HG02759 (cell line): ENCODE measurements around the gene SETDB2.
"Not testable (repeated sequence)": the region's sequence is repeated elsewhere in the genome, so short reads cannot be mapped to it uniquely, and the experiment has no call there.

Source experiments
- ATAC-seq: cut with Tn5 transposase; IDR thresholded peaks from one replicate; pipeline ENCODE4 v1.9.1; 2021; ENCODE audit warnings: mild to moderate bottlenecking, moderate library complexity; ENCODE audit not compliant: unreplicated experiment

SETDB2 gene

DNA sequence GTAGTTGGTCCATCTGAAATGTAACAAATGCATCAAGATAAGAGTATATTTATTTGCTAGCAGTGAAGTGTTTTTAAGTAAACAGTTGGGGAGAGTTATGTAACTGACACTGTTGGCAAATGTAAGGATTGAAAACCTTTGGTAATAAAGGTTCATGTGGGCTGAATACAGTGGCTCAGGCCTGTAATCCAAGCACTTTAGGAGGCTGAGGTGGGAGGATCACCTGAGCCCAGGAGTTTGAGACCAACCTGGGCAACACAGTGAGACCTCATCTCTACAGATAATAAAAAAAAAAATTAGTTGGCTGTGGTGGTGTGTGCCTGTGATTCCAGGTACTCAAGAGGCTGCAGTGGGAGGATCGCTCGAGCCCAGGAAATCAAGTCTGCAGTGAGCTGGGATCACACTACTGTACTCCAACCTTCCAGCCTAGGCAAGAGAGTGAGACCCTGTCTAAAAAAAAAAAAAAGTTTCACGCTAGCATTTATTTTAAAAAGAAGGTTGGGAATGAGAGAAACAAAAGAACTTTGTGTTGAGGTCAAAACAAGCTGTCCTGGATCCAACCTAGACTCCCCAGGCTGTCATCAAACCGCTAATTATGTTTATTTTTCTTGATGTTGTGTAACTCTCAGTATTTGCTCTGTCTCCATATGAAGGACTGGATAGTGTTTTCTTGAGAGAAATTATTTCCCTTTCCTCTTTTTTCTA, 20.7 kb downstream of the SETDB2 start:
- ATAC-seq, result no peak

DNA sequence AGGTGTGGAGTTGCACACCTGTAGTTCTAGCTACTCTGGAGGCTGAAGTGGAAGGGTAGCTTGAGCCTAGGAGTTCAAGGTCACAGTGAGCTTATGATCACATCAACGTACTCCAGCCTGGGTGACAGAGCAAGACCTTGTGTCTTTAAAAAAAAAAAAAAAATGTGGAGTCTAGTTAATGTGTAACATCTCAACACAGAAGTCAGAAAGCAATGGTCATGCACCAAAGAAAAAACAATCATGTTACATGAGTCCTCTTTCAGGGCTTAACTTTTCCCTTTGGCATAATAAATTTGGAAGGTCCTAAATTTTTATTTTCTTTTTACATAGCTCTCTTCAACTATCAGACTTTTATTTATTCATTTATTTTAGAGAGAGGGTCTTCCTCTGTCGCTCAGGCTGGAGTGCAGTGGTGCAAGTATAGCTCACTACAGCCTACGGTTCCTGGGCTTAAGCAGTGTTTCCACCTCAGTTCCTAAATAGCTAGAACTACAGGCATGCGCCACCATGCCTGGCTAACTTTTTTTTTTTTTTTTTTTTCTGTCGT, 22.3 kb downstream of the SETDB2 start:
- no peak for ATAC-seq

DNA sequence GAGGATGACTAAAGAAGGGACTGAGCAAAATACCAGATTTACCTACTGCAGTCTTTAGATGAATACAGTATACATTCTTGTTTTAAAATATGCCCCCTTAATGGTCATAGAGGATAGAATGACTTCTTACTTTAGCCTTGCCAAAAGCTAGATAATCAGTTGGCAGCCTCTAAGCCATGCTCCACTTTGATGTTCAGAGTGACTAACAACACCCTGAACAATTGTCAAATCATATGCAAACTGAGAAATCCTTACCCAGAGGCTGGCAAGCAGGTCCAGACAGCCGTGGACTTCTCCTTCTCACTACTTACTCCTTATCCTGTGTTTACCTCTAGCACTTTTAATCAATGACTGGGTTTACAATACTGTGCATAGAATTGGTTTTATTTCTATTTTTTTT, 28.1 kb downstream of the SETDB2 start:
- ATAC-seq, result no peak

DNA sequence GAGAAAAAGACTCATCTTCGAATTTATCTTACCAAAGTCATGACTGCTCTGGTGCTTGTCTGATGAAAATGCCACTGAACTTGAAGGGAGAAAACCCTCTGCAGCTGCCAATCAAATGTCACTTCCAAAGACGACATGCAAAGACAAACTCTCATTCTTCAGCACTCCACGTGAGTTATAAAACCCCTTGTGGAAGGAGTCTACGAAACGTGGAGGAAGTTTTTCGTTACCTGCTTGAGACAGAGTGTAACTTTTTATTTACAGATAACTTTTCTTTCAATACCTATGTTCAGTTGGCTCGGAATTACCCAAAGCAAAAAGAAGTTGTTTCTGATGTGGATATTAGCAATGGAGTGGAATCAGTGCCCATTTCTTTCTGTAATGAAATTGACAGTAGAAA, 32.5 kb downstream of the SETDB2 start:
- no peak for ATAC-seq

DNA sequence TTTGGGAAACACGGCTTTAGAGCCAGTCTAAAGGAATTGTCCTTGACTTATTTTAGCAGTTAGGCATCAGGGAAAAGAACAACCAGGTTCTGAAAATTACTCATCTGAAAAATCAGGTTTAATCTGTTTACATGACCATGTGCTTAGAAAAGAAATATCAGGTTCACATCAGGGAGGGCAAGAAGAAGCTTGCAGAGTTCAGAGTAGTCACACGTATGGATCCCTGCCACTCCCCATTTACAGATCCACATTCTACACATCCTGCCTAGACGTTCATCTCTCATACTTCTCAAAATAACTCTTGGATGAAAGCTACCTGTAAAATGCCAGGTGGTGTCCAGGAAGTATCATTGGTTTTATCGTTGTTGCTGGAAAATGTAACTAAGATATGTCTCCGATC, 37.7 kb downstream of the SETDB2 start:
- no peak for ATAC-seq

DNA sequence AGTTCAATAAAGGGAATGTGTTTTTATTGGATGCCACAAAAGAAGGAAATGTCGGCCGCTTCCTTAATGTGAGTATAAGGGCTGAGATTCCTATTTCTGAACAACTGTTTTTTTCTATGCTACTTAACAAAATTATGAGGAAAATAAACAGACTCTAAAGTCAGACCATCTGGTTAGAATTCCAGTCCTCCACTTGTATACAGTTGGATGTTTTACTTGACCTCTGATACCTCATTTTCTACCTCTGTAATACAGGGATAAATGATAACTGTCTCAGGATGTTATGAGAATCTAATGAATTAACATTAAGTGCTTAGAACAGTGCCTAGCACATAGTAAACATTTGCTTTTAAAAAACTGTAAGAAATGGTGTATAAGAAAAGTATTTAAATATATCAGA, 44.5 kb downstream of the SETDB2 start:
- ATAC-seq, result no peak

DNA sequence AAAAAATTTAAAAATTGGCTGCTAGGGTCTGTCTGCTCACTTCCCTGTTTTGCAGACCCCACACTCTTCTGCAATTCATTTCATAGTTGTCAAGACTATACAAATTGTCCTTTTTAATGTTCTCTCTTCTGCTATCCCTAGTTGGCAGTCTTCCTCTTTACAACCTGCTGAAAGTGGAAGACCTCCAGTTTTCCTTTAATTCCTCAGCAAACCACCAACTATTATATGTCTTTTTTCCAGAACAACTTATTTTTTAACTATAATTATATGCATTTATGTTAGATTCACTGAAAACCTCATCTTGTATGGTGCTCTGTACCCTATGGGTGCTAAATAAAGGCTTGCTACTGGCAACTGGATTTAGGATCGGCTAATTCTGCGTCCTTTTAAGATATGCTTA, 50.6 kb downstream of the SETDB2 start:
- ATAC-seq, result no peak

DNA sequence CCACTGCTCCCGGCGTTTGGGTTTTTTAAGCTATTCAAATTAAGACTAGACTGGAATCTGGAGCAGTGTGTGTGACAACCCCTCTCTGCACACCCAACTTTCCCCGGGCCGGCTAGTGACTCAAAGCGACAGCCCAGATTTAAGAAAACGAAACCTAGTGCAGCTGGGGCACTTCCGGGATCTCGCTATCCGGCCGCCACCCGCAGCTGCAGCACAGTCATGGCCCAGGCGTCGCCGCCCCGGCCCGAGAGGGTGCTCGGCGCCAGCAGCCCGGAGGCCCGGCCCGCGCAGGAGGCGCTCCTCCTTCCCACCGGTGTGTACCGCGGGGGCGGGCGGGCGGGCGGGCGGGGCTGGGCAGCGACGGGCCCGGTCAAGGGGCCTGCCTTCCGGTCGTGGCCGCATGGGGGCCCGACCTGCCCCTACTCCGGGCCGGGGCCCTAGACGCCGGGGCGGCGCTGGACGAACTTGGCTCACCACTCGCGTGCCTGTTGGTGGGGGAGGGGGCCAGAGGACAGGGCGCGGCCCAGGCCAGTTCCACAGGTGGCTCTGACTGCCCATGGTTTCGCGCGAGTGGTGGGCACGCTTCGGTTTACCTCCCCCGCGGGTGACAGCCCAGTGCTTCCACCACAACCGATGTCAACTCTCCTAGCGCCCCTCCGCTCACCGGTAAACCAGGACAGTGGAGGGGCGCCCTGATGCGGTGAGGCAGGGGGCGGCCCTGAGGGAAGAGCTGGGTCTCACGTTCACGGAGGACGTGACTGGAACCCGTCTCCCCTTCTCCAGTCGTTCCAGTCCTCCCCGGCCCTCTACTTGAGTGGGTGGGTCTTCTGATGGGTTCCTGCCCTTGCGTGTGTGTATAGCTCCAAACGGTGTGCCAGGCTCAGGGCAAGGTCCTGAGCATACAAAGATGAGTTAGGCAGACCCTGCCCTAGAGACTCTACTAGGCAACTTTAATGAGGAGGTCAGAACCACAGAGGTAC, 52.0 kb downstream of the SETDB2 start, which contains the start of gene PHF11:
PHF11 (plus strand) TSS at position 171 of the 980 bp plus-strand sequence; CDS start at position 220, 49 bp downstream.
- ATAC-seq, result peak; percentile 88

DNA sequence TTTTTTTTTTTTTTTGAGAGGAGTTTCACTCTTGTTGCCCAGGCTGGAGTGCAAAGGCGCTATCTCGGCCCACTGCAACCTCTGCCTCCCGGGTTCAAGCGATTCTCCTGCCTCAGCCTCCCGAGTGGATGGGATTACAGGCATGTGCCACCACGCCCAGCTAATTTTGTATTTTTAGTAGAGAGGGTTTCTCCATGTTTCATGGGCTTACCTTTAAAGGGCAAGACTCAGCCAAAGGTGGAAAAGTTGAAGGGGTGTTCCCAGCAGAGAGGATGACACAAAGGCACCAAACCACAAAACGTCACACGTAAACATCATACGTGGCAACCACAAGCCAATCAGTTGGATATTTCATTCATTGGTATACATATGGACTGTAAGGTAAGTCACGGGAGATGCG, 52.8 kb downstream of the SETDB2 start:
- ATAC-seq, result not testable (repeated sequence)

DNA sequence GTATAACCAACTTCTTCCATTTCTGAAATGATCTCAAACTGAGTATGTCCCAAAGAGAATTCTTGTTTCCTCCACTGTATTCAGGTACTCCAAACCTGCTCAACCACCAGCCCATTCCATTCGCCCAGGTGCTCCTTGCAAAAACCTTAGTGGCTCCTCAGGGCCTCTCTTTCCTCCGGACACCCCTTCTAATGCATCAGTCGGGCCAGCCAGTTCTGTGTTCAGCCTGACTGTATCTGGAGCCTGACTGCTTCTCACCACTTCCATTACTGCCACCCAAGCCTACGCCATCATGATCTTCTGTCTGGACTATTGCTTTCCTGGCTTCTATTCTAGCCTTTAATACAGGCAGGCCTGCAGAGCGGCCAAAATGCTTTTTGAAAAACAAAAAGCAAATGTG, 53.2 kb downstream of the SETDB2 start:
- no peak for ATAC-seq

DNA sequence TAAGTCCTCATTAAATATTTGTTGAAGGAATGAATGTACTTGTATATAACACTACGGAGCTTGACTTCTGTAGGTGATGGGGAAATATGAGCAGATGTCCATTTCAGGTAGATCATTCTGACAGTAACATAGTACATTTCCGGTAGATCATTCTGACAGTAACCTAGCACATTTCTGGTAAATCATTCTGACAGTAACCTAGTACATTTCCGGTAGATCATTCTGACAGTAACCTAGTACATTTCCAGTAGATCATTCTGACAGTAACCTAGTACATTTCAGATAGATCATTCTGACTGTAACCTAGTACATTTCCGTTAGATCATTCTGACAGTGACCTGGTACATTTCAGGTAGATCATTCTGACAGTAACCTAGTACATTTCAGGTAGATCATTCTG, 54.1 kb downstream of the SETDB2 start:
- no peak for ATAC-seq

DNA sequence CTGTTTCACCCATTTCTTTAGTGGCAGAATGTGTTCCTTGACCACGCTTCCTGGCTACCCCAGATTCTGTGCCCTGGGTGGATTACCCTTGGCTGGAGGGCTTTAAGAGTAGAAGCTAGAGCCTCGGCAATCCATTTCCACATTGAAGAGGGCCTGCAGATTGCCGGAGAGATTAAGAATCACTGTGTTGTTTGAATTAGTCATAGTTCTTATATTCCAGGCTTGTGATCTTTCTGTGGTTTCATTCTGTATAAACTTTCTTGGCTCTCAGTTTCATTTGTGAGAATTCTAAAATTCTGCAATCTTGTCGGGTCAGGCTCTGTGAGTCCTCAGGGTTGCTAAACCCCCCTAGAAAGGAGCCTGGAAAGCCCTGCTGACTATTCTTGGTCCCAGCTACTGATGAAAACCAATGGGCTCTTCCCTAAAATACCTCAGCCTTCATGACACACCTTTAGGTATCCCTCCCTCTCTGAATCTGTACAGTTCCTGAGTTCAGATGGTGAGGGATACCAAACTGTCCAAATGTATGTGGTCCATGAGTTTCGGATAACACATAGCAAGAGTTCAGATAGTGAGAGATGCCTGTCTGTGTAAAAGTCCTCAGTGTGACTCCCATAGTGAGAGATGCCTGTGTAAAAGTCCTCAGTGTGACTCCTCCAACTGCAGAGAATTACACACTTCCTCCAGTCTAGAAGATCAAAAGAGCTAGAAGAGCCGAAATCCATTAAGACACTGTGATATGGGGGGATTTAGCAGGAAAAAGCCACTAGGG, 56.0 kb downstream of the SETDB2 start:
- ATAC-seq, result no peak

DNA sequence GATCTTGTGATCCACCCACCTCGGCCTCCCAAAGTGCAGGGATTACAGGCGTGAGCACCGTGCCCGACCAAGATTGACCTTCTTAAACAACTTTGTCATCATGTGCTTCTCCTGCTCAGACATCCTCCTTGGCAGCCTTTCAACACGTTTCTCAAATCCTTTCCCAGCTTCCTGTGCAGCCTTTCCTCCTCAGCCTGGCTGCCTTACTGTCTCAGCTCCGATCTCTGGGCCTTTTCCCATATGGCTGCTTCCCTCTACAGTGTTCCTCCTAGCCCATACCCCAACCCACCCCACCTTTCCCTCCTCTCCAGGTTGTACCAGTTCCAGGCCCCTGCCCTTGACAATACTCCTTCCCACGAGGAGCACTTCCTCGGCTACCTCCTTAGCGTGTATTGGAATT, 58.9 kb downstream of the SETDB2 start:
- ATAC-seq, result no peak

DNA sequence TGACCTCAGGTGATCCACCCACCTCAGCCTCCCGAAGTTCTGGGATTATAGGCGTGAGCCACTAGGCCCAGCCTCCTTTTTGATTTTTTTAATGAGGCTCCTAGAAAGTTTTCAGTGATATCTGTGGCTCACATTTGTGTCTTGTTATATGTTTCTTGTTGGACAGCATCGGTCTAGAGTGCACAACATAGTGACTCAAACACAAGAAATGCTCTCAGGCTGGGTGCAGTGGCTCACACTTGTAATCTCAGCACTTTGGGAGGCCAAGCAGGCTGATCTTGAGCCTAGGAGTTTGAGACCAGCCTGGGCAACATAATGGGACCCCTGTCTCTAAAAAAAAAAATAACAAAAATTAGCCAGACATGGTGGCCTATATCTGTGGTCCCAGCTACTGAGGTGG, 59.9 kb downstream of the SETDB2 start:
- ATAC-seq, result no peak

DNA sequence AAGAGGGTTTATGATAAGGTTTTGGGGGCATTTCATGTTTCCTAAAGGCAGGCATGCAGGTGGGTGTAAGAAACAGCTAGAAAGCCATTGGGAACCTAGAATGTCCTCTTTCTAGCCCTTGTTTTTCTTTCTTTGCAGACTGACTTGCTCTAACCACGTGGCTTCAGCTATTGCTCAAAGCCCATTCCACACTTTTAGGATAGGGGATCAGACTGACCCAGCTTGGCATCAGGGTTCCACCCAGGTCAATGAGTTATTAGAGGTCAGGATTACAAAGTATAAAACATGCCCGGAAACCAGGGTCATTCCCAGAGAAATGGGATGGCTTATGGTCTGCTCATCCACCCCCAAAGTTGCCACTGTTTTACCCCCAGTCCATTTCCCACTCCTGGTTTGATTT, 68.5 kb downstream of the SETDB2 start:
- no peak for ATAC-seq

DNA sequence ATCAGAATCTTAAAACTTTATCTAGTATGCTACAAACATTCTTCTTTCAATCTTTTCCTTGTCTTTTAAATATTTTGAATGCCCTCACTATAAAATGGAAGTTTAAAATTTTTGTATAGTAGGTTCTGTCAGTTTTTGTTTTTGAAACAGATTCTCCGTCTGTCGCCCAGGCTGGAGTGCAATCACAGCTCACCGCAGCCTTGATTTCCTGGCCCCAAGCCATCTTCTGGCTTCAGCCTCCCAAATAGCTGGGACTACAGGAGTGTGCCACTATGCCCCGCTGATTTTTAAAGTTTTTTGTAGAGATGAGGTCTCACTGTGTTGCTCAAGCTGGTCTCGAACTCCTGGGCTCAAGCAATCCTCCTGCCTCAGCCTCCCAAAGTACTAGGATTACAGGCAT, 72.4 kb downstream of the SETDB2 start:
- no peak for ATAC-seq

DNA sequence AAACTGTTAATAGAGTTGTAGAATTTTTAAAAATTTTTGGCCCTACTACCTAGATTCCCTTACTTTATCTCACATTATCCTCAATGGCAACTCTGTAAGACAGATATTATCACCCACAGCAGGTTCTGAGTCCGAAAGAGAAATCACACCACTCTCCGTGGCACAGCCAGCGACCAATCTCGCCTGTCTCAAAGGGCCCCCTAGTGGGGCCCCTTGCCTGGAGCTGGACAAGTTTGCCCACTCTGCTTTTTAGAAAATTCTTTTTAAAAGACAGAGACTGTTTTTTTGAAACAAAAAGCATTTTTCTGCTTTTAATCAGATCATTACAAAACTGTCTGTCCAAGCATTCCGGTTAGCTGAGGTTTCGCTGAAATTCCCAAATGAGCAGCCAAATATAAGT, 73.4 kb downstream of the SETDB2 start:
- no peak for ATAC-seq

DNA sequence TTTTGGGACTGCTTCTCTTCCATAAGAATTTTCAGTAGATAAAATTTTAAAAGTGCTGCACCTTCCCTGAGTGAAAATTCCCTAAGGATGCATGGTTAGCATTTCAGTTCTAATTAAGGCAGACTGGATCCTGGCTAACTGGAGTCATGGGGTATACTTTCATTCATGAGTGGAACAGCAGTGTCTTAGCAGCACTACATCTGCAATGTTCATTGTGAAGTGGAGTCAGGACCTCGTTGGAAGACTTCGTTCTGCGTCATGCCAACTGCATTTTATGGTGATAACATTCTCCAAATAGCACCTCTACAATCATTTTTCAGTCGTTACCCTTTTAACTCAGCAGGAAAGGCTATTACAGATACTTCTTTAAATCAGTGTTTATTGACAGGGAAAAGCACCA, 77.2 kb downstream of the SETDB2 start:
- ATAC-seq, result no peak

DNA sequence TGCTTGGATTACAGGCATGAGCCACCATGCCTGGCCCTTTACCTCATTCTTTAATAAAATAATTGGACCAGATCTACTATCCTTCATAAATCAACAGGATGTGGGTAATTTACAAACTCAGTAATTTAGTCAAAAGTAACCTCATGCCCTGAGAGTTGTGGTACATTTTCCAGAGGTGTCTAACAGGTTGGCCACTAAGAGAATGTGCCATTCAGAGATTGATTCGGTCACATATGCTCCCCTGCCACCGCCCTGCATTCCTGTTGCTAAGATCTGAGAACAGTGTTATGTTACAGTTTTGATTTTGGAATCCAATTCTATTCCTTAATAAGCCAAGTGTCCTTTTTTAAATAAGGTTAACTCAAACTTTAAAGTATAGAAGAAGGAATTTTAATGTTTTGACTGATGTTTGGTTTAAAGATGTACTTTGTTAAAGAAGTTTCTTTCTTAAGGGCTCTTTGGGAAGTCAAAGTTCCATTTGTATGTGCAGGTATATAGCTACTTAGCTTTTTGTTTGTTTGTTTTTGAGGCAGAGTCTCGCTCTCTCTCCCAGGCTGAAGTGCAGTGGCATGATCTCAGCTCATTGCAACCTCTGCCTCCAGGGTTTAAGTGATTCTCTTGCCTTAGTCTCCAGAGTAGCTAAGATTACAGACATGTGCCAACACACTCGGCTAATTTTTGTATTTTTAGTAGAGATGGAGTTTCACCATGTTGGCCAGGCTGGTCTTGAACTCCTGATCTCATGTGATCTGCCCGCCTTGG, 80.8 kb downstream of the SETDB2 start:
- no peak for ATAC-seq

DNA sequence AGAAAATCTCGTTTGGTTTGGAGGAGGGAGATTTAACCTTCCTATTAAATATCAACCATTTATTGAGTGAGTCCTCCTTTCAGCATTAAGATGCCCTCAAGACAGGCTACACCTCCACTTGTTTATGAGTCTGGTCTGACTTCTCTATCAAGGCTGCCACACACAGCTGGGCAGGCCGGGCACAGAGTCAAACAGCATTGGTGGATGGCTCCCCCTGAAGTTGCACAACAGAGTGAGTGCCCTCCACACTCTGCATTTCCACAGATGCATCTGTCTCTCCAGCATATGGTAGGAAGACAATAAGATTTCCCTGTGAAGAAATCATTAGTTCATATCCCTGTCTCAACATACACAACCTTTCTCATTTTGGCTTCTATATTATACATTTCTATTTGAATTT, 83.0 kb downstream of the SETDB2 start:
- ATAC-seq, result no peak
